Left colon (tissue), 2 donors: ENCODE measurements around the gene MCCC2. TPM values are rescaled to one million over a fixed set of nuclear protein-coding genes. Genes with fewer than 3 reads are reported as not detected.
"Not testable (repeated sequence)": the region's sequence is repeated elsewhere in the genome, so short reads cannot be mapped to it uniquely, and the experiment has no call there.

Source experiments
- ATAC-seq: fragments of 200-7000 bp; cut with Tn5 transposase; one replicate; pipeline ENCODE4 v1.9.1; 2020; ENCODE audit warnings: mild to moderate bottlenecking, moderate library complexity
- DNase-seq, 2 donors: peaks; one replicate each; pipeline ENCODE4 v3.0.0-alpha.2; 2020
- intact Hi-C, 2 donors: fragments of 100-400 bp; cut with DNase I in 1 of 2; cut with micrococcal nuclease in 1 of 2; formaldehyde crosslinking; loops; one replicate each; pipeline versions ENCODE4 v1.11.2 to v1.14.0; 2022; cut with DNase I, micrococcal nuclease
- long read RNA-seq: library from polyadenylated mRNA; unstranded; transcript quantifications from one replicate; pipeline ENCODE4 v2.0.0, GENCODE V29; 2021
- total RNA-seq, 2 donors: library from RNA; stranded (reverse); fragmentation: NEBNext Ultra II Directional; extraction: Animal tissue kit (Norgen Biotek cat#: 25700); gene quantifications; one replicate each; pipeline ENCODE4 v1.2.1, GENCODE V29; 2021
- donor health status: DM: no; HTN: no; CAD: no.
- donor health status: DM: yes; HTN: yes; CAD: no.

Gene MCCC2
- 10 to 100 TPM; 59.5 to 77.4 TPM for total RNA-seq
- long read RNA-seq, transcript MCCC2-201 (17 exons, 3,665 nt), result major isoform, 16 of 34 reads
- long read RNA-seq, partial matches to known transcripts, result 4 of 34 reads
- long read RNA-seq, other reads (novel, unspliced or antisense), result 12 of 34 reads

GRCh38 chr5:71586941-71587765, at the start of gene MCCC2:
TSS of gene MCCC2 (plus strand) at chr5:71587340. CDS start at chr5:71587426, 86 bp downstream.
- DNase-seq (peak; percentile 97 to 99), ATAC-seq (peak; percentile 99)
- intact Hi-C loops, result no loop called here

- intact Hi-C loops, result no loop called here
- no peak for ATAC-seq
- DNase-seq, result no peak
These were observed 49.5 kb upstream of the MCCC2 start for GRCh38 chr5:71537687-71538086.

- ATAC-seq, intact Hi-C loops: not testable (repeated sequence)
These were observed 36.3 kb upstream of the MCCC2 start for GRCh38 chr5:71550885-71551284.

GRCh38 chr5:71551582-71551981, 35.6 kb upstream of the MCCC2 start:
- intact Hi-C loops, DNase-seq, ATAC-seq: not testable (repeated sequence)

More at GRCh38 chr5:71550885-71551284, 36.3 kb upstream of the MCCC2 start:
- not testable (repeated sequence) for DNase-seq

DNA sequence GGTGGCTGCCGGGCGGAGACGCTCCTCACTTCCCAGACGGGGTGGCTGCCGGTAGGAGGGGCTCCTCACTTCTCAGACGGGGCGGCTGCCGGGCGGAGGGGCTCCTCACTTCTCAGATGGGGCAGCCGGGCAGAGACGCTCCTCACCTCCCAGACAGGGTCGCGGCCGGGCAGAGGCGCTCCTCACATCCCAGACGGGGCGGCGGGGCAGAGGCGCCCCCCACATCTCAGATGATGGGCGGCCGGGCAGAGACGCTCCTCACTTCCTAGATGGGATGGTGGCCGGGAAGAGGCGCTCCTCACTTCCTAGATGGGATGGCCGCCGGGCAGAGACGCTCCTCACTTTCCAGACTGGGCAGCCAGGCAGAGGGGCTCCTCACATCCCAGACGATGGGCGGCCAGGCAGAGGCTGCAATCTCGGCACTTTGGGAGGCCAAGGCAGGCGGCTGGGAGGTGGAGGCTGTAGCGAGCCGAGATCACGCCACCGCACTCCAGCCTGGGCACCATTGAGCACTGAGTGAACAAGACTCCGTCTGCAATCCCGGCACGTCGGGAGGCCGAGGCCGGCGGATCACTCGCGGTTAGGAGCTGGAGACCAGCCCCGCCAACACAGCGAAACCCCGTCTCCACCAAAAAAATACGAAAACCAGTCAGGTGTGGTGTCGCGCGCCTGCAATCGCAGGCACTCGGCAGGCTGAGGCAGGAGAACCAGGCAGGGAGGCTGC, 35.0 kb upstream of the MCCC2 start:
- intact Hi-C loops, ATAC-seq, DNase-seq: not testable (repeated sequence)

- intact Hi-C loops, result no loop called here
- ATAC-seq (no peak), DNase-seq (no peak)
These were observed 24.0 kb upstream of the MCCC2 start for GRCh38 chr5:71563161-71563560.

GRCh38 chr5:71564895-71565294, 22.2 kb upstream of the MCCC2 start:
- intact Hi-C loops, result no loop called here
- DNase-seq (no peak), ATAC-seq (no peak)

GRCh38 chr5:71569748-71570509, 17.2 kb upstream of the MCCC2 start:
- DNase-seq (no peak), ATAC-seq (no peak)
- intact Hi-C loops, result no loop called here

DNA sequence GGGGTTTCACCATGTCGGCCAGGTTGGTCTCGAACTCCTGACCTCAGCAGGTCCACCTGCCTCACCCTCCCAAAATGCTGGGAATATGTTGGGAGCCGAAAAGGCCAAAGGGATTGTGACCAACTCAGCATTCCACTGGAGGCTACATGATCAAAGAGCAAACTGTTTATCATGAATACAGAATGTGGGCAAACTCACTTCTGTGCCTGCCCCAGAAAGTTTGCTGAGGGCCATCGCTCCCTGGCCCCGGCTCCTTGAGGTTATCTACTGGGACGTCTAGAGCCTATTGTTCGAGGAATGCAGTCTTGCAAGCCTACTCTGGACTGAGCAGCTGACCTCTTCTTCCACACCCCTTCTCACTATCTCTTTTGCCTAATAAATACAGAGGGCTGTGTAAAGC, 15.3 kb upstream of the MCCC2 start:
- DNase-seq, intact Hi-C loops, ATAC-seq: not testable (repeated sequence)

- ATAC-seq, result no peak
- intact Hi-C loops, result no loop called here
- no peak for DNase-seq
These were observed 13.5 kb upstream of the MCCC2 start for GRCh38 chr5:71573591-71573990.

GRCh38 chr5:71575588-71575987, 11.6 kb upstream of the MCCC2 start:
- intact Hi-C loops, ATAC-seq, DNase-seq: not testable (repeated sequence)

DNA sequence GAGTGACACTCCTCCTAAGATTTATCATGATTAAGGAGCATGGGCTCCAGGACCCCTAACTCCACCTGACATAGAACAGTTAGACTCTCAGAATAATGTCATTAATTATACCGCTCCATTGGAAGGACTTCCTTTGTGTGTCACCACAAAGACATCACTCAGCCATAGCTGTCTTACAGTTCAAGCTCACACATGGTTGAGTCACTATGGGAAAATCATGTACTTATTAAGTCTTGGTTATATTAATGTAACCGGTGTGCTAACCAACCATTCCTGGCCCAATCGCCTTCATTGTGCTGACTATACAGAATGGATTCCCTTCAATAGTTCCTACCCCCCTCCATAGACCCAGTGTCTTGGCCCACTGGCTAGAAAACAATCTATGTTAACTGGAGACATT, 10.9 kb upstream of the MCCC2 start:
- no peak for ATAC-seq
- DNase-seq, result no peak
- intact Hi-C loops, result no loop called here

GRCh38 chr5:71577839-71578238, 9.3 kb upstream of the MCCC2 start:
- intact Hi-C loops, DNase-seq, ATAC-seq: not testable (repeated sequence)

GRCh38 chr5:71582945-71583584, 4.1 kb upstream of the MCCC2 start:
- ATAC-seq (no peak), DNase-seq (no peak)
- intact Hi-C loops, result no loop called here

GRCh38 chr5:71586052-71586940, 844 bp upstream of the MCCC2 start:
- intact Hi-C loops, result no loop called here
- ATAC-seq, result no peak
- DNase-seq, result no peak

DNA sequence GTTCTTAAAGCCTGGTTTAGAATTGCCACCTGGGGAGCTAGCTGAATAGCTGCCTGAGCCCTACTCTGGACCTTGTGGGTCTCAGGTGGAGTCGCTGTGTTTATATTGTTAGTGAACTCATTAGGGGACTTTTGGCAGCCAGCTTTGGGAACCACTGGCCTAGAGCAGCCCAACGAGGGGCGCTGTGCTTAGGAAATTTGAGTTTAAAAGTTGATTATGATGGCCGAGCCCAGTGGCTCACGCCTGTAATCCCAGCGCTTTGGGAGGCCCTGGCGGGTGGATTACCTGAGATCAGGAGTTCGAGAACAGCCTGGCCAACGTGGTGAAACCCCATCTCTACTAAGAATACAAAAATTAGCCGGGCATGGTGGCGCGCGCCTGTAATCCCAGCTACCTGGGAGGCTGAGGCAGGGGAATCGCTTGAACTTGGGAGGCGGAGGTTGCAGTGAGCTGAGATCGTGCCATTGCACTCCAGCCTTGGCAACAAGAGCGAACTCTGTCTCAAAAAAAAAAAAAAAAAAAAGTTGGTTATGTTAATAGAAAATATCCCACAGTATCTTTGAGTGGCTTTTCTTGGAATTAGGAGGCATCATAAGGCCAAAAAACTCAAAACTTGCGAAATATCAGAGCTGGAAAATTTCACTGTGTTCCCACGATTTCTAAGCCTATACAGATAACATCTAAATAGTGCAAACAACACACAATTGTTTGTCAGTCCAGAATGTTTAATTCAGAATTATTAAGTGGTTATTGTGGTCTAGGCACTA, 809 bp downstream of the MCCC2 start:
- ATAC-seq, result peak; percentile 19
- intact Hi-C loops, result no loop called here
- DNase-seq, result peak in 1 of 2 donors; percentile 24

GRCh38 chr5:71588533-71588885, 1.4 kb downstream of the MCCC2 start:
- DNase-seq (no peak), ATAC-seq (no peak)
- intact Hi-C loops, result no loop called here
